HG02588 (cell line): Measurements from ENCODE around the gene CADPS2.
A peak's percentile ranks its signal among the peaks of the same experiment; 100 is the strongest.

Source experiments
- ATAC-seq: cut with Tn5 transposase; IDR thresholded peaks from one replicate; pipeline ENCODE4 v1.9.1; 2021; ENCODE audit warnings: mild to moderate bottlenecking, moderate library complexity; ENCODE audit not compliant: unreplicated experiment

The CADPS2 gene

DNA sequence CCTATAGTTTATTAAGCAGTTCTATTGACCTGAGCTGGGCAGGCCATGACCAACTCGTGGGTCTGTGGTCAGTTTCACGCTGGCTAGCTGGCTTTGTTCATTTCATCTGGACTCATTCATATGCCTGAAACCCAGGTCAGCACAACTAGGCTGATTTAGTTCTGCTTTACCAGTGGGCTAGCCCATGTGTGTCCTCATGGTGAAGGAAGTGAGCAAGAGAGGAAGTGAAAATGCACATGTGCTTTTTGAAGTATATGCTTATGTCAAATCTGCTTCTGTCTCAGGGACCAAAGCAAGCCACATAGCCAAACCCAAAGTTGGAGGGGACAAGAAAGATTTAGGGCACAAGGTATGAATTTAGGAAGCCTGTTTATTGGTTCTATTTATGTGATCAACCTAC, 341.8 kb downstream of the CADPS2 start:
- peak; percentile 91 for ATAC-seq

DNA sequence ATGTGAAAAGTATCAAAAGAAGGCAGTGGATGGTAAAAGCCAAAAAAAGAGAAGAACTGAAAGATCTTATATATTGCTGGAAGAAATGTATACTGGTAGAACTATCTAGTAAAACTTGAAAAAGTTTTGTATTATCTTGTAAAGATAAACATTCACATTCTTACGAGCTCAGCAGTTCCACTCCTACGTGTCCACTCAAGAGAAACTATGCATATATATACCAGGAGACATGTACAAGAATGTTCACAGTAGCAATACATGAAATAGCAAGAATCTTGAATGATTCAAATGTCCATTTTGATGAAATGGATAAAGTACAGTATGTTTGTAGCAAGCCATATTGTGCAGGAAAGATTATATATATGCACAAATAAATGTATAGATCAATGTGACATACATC, 342.4 kb downstream of the CADPS2 start:
- no peak for ATAC-seq

DNA sequence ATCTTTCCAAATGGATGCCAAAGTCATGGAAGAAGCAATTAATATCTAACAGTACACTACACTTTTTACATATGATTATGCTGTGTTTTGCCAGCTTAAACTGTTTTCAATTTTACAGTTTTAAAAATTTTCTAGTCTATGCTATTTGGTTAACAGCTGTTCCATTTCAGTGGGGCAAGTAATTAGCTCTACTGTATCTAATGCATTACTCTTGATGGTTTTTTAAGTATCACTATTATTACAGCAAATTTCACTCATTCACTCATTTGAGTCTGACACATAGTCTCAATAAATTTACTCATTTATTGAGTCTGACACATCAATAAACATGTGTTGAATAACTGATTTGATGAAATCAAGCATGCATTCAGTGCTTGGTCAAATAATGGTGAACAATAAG, 343.1 kb downstream of the CADPS2 start:
- no peak for ATAC-seq

GRCh38 chr7:122535086-122535485, 351.2 kb downstream of the CADPS2 start:
- ATAC-seq = no peak

- no peak for ATAC-seq
Observed at GRCh38 chr7:122532406-122533269, 353.6 kb downstream of the CADPS2 start.

DNA sequence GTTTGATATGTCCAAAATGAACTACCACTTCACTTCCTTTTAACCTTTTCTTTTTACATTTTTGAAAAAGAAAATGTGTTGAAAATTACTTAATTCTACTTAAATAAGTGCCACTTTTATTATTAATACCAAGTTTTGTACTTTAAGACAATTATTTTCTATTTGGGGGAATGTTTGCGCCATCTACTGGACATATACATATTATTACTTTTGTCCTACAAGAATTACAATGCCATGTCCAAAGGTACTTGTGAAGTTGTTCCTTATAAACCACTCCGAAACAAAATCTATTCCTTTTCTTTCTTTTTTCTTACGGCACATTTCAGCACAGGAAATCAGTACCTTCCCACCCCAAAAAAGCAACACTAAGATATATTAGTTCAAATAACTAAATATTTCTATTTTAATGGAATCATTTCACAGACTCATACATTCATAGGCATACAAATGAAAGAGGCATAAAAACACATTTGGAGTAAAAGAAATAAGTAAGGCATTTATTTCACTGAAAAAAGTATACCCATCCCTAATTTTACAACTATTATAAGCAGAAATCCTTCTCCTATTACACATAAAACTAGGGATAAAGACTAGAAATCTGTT, 357.3 kb downstream of the CADPS2 start:
- ATAC-seq = no peak

- ATAC-seq = no peak
Observed at GRCh38 chr7:122525355-122525754, 360.9 kb downstream of the CADPS2 start.

DNA sequence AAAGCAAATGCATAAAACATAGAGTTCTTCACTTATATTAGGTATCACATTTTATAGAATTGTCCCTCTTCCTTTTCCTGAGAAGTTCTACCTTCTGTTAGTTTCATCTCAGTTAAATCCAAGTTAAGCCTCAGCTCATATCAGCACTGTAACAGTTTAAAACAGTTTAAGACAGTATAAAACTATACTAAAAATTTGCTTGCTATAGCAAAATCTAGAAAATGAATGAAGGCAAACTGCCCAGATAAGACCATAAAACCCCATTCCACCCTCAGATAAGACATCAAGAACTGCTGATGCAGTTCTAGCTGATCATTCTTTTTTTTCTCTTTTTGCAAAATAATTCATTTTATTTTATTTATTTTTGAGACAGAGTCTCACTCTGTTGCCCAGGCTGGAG, 364.5 kb downstream of the CADPS2 start:
- ATAC-seq = no peak

GRCh38 chr7:122520971-122521555, 365.2 kb downstream of the CADPS2 start:
- no peak for ATAC-seq

GRCh38 chr7:122518488-122518887, 367.8 kb downstream of the CADPS2 start:
- no peak for ATAC-seq

- ATAC-seq = no peak
Observed at GRCh38 chr7:122517576-122517975, 368.7 kb downstream of the CADPS2 start.

GRCh38 chr7:122515404-122515803, 370.9 kb downstream of the CADPS2 start:
- ATAC-seq = no peak

- no peak for ATAC-seq
Observed at GRCh38 chr7:122511268-122511667, 375.0 kb downstream of the CADPS2 start.

DNA sequence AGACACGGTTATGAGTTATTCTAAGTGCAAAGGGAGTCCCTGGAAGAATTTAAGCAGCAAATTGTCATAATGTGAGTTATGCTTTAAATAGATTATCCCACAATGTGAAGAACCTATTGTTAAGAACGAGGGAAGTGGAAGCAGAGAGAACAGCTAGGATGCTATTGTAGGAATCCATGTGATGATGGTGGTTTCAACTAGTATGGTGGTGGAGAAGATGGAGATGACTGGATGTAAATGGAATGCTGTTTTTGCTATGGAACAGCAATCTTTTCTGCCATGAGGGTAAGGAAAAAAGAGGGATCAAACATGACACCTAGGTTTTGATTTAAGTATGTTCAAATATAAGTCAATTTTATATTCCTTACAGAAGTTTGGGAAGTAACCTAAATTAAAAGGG, 378.7 kb downstream of the CADPS2 start:
- no peak for ATAC-seq

DNA sequence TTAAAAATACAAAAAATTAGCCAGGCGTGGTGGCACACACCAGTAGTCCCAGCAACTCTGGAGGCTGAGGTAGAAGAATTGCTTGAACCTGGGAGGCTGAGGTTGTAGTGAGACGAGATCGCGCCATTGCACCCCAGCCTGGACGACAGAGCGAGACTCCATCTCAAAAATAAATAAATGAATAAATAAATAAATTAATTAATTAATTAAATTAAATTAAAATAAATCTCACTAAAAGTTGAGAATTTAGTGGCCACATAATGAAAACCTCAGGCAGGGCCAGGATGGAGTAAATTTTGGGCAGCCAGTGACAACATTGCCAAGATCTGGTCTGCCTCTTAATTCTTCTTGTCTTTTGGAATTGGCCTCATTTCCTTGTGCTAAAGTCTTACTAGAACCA, 394.3 kb downstream of the CADPS2 start:
- no peak for ATAC-seq

DNA sequence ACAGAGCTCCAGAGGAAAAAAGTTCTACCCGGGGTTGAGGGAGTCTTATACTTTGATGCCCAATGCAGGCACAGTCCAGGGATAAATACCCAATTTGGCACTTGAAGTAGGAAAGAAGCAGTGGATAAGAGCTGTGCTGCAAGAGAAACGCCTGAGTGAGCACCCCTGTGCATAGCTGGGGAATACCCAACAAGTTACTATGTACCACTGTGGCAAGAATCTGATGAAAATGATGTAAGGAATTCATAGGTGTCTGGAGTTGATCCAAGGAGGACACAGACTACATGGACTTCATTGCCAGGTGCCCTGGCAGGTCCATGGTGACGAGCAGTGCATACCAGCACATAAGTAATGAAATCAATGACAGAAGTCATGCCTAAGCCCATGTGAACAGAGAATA, 398.0 kb downstream of the CADPS2 start:
- no peak for ATAC-seq

- no peak for ATAC-seq
Observed at GRCh38 chr7:122487131-122487530, 399.1 kb downstream of the CADPS2 start.

- no peak for ATAC-seq
Observed at GRCh38 chr7:122485856-122486255, 400.4 kb downstream of the CADPS2 start.

- ATAC-seq = no peak
Observed at GRCh38 chr7:122482212-122482611, 404.0 kb downstream of the CADPS2 start.

DNA sequence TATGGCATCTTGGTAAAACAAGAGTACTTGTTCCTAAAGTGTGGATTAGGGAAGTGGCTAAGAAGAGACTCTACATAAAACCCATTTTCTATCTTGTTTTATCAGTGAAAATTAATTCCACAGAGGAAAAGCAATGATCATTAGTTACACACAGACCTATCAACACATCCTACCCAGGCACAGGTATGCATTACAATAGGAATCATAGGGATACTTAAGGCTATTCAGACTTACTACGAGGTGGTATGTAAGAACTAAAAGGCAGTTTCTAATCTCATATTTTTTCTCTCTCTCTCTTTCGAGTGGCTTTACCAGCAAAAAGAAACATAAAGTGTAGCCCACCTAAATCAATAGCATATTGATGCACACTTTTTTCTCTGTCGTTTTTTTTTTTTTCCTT, 415.4 kb downstream of the CADPS2 start:
- ATAC-seq = no peak

- ATAC-seq = no peak
Observed at GRCh38 chr7:122468945-122469344, 417.3 kb downstream of the CADPS2 start.
